ENCODE results near the gene TRNP1.

TRNP1 gene

GRCh38 chr1:27001570-27002360 lies 8.3 kb downstream of the TRNP1 start:
- H3K4me3 ChIP-seq (replicated peaks; ENCODE audit: low read depth, low read length), result no peak overlapping the region
- DNase-seq (ENCODE audit: low read depth), result no peak
- TF ChIP-seq, protein P1, sequence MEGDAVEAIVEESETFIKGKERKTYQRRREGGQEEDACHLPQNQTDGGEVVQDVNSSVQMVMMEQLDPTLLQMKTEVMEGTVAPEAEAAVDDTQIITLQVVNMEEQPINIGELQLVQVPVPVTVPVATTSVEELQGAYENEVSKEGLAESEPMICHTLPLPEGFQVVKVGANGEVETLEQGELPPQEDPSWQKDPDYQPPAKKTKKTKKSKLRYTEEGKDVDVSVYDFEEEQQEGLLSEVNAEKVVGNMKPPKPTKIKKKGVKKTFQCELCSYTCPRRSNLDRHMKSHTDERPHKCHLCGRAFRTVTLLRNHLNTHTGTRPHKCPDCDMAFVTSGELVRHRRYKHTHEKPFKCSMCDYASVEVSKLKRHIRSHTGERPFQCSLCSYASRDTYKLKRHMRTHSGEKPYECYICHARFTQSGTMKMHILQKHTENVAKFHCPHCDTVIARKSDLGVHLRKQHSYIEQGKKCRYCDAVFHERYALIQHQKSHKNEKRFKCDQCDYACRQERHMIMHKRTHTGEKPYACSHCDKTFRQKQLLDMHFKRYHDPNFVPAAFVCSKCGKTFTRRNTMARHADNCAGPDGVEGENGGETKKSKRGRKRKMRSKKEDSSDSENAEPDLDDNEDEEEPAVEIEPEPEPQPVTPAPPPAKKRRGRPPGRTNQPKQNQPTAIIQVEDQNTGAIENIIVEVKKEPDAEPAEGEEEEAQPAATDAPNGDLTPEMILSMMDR (IDR thresholded peaks at IDR 0.05; ENCODE audit: low read length, missing control alignments), result no peak

- DNase-seq (ENCODE audit: low read depth), result no peak
- no peak overlapping the region for H3K4me3 ChIP-seq (replicated peaks; ENCODE audit: low read depth, low read length)
- TF ChIP-seq, protein P1 (IDR thresholded peaks at IDR 0.05; ENCODE audit: low read length, missing control alignments), result no peak
Observed at GRCh38 chr1:27003745-27004470, 10.4 kb downstream of the TRNP1 start.

DNA sequence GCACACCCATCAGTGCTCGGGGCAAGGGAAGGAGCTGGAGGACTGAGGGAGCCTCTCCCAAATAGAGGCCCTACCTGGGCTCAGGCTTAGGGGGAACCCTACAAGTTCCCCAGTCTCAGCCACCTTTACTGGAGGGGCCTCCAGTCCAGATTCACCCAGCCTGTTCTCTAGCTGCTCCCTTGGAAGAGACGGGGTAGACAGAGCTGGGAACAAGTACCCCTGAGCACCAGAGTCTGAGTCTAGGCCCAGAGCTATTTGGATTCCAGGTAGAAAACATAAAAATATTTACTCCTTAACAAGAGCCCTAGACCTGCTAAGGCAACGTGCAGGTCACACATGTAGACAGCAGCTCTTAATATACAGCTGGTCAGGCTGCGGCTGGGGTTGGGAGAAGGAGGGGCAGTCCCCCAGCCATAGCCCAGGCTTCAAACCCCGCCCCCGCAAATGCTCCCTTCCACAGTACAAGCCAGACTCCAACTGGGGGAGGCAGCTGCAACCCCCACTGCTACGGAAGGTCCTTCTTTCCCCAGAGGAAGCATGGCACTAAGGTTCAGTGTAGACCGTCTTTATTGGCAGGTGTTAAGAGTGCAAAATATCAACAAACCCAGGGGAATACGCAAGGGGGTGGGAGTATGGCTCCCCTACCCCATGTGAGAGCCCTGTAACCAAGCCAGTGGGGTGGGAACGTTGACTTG lies 11.1 kb downstream of the TRNP1 start:
- no peak overlapping the region for H3K4me3 ChIP-seq (replicated peaks; ENCODE audit: low read depth, low read length)
- TF ChIP-seq, protein P1 (IDR thresholded peaks at IDR 0.05; ENCODE audit: low read length, missing control alignments), result no peak
- no peak for DNase-seq (ENCODE audit: low read depth)

DNA sequence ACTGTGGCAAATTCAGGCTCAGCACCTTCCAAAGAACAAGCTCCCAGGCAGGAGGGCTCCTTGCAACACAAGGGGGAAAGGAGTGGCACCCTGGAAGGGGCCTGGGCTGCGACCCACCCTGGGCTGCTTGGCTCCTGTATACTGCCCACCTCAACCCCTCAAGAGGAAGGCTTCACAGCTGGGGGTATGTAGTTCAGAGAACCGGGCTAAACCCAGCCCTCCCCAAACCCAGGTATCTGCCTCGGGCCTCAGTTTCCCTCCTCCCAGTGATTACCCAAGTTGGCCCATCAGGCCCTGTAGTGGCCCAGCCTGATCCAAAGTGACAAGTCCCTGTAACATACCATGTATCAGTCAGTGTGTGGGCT lies 11.7 kb downstream of the TRNP1 start:
- DNase-seq (ENCODE audit: low read depth), result no peak
- TF ChIP-seq, protein P1 (IDR thresholded peaks at IDR 0.05; ENCODE audit: low read length, missing control alignments), result no peak
- H3K4me3 ChIP-seq (replicated peaks; ENCODE audit: low read depth, low read length), result no peak overlapping the region

GRCh38 chr1:27005648-27006496 lies 12.4 kb downstream of the TRNP1 start:
- TF ChIP-seq, protein P1 (IDR thresholded peaks at IDR 0.05; ENCODE audit: low read length, missing control alignments), result no peak
- no peak for DNase-seq (ENCODE audit: low read depth)

DNA sequence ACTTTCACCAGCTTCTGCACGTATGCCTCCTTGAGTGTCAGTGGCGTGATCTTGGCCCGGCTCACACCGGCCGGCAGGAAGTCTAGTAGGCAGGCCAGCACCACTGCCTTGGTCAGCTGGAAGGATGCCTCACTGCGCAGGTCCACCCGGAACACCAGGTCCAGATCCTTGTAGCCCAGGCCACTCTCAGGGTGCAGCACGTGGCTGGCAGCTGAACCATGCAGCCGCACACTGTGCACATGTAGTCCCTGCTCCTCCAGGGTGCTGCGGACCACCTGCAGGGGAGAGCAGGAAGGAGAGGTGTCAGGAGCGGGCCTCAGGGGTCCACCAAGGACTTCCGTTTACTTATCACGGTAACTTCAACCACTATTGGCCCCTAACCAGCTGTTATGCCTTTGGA lies 13.2 kb downstream of the TRNP1 start:
- TF ChIP-seq, protein P1 (IDR thresholded peaks at IDR 0.05; ENCODE audit: low read length, missing control alignments), result no peak
- DNase-seq (ENCODE audit: low read depth), result no peak
- H3K4me3 ChIP-seq (replicated peaks; ENCODE audit: low read depth, low read length), result no peak overlapping the region

More at GRCh38 chr1:27005648-27006496, 12.4 kb downstream of the TRNP1 start:
- H3K4me3 ChIP-seq (replicated peaks; ENCODE audit: low read depth, low read length), result no peak overlapping the region
